Stimulated activated CD8-positive, alpha-beta memory T cell treated with anti-CD3 and anti-CD28 coated beads, Interleukin-7, amount 100 ng/mL, for 24 hours (primary cell): ENCODE results near the gene SEPTIN3.
A peak's percentile ranks its signal among the peaks of the same experiment; 100 is the strongest.

Source experiments
- DNase-seq: peaks from one replicate; pipeline ENCODE4 v3.0.0-alpha.2; 2020; ENCODE audit warnings: low read depth

SEPTIN3 gene

DNA sequence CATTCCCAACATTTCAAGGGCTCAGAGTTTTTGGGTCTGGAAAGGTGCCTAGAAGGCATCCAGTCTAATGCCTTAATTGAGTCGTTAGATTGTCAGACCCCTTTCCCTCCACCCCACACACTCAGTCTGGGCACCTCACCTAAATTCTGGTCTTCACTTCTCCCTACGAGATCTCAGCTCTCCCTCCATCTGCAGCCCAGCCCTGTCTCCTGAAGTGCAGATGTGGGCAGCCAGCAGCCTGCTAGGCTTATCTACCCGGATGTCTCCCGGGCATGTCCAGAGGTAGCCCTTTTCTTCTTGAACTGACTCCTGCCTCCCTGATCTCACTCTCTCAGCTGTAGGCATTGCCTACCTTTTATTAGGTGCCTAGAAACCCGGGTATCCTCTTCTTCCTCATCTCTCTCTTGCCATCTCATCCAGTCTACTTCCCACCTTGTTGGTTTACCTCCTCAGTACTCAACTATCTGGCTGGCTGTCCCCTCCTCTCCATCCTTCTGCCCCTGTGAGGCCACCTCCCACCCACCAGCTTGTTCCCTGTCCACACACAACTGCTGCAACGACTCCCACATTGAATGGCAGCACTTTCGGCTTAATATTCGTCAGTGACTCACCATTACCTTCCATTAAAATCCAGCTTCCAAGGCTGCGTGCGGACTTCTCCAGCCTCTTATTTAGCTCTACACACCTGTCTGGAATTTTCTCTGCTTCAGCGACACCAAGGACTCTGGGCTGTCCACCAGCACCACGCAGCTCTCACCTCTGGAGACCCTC lies 6.2 kb downstream of the SEPTIN3 start:
- DNase-seq: no peak

DNA sequence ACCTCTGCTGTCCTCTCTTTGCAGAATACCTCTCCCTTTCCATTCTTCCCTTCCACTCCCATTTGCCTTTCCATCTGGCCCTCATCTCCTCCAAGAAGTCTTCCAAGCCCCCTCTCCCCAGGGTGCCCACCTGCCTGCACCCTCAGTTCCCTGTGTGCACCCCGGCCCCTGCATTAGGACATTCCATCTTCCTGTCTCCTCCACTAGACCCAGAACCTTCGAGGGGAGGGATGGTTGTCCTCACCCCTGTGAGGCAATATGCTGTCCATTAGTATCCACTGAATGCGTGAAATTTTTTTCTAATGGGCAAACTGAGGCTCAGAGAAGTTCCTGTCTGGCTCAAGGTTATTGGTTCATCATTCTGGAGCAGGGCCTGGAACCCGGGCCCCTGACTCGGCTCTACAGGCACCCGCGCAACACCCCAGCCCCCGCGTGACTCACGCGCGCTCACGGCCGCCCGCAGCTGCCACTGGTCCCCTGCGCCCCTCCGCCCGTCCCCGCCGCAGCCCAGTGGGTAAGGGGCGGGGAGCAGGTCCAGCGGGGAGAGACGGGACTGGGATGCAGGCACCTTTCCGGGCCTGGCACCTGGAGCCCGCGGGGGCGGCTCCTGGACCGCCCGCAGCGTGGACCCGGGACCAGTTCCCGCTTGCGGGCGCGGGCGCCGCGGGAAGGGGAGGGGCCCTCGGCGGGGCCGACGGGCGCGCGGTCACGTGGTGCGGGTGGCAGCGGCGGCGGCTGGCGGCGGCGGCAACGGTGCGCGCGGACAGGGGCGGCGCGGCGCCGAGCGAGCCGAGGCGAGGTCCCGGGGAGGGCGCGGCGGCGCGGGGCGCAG lies 7.0 kb downstream of the SEPTIN3 start:
- DNase-seq: no peak

DNA sequence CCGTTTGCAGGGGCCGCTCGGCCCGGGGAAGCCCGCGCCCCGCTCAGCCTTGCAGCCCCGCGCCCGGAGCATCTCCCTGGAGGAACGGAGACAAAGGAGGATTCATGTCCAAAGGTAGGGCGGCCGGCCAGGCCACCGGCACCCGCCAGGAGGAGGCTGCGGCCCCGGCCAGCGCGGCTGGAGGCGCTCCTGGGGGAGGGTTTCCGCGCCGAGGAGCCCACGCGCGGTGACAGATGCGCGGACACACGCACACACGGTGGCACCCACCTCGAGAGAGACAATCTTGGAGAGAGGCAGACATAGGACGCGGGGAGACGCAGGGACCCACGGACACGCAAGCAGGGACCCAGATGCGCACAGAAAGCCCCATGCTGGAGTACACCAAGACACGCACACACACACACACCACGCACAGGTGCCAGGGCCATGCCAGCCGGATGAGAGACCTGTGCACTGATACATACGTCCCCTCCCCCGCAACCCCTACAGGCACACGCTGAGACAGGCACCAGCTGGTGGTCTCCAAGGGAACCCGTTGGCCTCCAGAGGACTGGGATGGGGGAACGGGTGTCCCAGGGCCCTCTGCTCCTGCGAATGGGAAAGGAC lies 7.8 kb downstream of the SEPTIN3 start:
- DNase-seq: no peak

DNA sequence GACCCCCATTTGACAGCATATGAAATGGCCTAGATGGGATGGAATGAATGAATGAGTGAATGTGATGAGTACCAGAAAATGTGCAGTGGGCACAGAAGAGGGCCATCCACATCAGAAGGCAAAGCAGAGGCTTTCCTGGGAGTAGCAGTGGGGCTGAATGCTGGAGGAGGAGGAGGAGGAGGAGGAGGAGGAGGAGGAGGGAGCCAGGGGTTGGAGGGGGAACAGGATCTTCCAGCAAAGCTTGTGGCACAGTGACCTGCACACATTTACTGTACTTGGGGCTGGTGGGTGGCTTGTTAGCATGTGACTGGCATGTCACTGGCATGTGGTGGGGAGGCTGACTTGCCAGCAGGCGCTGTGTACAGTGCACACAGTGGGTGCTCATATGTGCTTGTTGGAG lies 9.5 kb downstream of the SEPTIN3 start:
- no peak for DNase-seq

DNA sequence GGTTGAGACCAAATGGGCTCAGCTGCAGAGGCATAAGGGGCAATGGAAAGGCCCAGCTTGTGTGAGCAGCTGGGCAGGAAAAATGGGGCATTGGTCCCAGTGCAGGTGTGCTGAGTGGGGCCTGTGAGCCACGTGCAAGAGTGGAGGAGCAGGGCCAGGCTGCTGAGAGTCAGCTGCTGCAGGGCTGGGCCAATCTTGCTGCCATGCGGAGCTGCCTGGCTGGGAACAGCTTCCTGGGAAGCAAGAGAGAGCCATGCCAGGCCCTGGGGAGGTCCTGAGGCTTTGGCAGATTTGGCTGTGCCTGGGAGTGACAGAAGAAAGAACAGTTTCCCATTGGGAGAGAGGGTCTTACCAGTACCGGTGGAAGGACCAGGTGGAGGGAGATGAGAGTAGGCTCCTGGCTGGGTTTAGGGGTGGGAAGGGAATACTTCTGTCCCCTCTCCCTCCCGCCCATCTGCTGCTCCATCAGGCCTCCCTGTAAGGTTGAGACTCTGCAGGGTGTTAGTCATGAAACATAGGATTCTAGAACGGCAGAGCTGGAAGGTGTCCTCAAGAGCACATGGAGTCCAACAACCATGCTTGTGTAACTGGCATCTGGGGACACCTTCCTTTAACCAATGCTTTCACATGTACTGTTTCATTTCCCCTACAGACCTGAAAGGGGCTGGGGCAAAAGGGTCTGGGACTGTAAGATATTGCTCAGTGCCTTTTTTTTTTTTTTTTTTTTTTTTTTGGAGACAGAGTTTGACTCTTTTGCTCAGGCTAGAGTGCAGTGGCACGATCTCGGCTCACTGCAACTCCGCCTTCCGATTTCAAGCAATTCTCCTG lies 10.4 kb downstream of the SEPTIN3 start:
- no peak for DNase-seq

DNA sequence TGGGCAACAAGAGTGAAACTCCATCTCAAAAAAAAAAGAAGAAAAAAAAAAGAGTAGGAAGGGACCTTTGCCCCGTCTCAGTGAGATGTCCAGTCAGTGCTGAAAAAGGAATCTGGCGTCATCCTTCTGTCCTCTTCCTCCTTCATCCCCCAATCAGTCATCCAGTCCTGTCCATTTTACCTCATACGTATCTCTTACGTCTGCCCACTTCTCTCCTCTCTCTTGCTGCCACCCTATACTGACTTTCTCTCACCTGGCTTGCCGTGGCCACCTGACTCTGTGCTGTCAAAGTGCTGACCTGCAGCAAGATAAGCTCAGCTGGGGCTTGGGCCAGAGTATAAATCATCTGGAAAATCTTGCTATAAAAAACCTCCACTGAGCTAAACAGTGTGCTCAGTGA lies 13.6 kb downstream of the SEPTIN3 start:
- DNase-seq: no peak

DNA sequence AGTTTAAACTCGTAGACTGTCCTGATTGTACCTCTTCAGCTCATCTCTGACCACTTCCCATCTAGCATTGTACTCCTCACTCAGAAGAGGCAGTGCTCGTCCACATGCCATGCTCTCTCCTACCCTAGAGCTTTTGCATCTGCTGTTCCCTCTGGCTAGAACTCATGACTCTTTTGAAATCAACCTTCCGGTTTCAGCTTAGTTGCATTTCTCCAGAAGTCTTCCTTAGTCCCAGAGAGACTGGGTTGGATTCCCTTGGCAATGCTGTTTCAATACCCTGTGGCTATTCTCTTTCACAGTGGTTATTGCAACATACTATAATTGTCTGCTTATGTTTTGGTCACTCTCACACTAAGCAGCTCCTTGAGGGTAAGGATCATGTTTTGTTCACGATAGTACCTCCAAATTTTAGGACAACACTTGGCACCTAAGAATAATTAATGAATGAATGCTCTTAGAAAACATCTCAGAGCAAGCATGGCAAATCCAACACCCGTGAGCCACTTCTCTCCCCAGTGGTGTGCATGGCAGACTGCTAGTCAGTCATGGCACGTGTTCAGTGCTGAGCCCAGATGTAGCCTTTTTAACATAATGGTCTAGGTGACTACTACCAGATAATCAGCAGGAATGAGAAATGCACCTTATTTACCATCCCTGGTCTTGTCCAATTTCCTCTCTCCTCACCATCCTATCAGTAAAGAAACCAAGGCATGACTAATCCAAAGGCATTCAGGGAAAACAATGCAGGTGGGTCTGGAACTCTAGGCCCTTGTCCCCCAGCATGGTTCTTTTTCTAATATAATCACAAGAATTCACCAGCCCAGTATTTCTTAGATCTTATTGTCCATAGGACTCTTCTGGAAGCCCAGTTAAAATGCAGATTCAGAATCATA lies 14.5 kb downstream of the SEPTIN3 start:
- no peak for DNase-seq

DNA sequence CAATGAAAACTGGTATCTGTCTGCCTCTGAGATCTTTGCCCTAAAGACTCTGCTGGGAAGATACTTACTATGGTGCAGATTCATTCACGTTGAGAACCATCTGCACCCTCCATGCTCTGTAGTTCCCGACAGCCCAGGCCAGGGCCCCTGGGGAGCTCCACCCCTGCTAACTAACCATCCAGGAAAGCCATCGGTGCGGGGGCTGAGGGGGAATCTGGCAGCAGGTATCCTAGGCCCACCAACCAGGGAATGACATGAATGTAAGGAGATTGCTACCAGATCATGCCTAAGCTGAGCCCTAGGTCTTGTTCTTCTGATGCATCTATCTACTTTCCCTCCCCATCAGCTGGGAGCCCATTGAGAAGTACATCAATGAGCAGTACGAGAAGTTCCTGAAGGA lies 18.0 kb downstream of the SEPTIN3 start:
- no peak for DNase-seq

DNA sequence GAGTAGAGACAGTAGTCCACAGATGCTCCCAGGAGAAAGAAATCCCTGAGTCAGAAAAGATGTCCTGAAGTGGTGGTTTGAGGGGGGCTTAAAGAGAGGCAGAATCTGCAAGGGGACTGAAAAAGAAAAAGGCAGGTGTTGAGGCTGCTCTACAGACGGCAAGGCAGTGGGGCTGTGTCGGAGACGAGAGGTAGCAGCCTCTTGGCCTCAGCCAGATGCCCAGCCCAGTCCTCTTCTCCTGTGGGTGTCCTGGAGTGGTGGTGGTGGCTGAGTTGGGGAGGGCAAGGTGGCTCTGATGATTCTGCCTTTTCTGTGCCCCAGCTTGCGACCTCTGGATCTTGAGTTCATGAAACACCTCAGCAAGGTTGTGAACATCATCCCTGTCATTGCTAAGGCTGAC lies 20.0 kb downstream of the SEPTIN3 start:
- no peak for DNase-seq

DNA sequence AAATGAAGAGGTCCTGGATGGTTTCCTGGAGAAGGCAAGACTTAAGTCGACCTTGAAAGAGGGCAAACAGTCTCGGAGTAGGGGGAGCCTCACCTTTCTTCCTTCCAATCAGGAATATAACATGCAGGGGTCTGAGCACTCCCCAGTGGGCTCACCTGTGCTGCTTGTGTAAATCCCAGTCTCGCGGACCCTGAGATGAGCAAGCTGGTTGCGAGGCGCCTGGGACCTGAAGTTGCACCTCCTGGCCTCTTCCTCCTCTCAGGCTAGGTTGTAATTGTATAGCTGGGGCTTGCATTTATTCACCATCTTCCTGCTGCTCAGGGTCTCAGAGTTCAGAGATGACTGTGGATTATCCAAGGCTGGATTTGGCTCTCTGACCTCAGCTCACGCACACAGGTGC lies 21.9 kb downstream of the SEPTIN3 start:
- DNase-seq: no peak

DNA sequence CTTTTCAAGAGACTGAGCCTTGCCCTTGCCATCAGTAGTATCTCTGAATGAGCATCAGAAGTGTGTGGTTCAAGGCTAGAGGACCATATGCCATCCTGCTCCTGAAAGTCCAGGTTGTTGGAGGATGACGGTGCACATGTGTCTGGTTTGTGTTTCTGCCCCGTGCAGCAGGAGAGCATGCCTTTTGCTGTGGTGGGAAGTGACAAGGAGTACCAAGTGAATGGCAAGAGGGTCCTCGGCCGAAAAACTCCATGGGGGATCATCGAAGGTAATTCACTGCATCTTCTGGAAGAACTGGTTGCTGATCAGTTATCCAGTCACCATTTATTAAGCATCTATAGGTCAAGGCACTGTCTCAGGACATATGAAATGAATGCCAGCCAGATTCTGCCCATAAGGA lies 23.3 kb downstream of the SEPTIN3 start:
- DNase-seq: no peak

DNA sequence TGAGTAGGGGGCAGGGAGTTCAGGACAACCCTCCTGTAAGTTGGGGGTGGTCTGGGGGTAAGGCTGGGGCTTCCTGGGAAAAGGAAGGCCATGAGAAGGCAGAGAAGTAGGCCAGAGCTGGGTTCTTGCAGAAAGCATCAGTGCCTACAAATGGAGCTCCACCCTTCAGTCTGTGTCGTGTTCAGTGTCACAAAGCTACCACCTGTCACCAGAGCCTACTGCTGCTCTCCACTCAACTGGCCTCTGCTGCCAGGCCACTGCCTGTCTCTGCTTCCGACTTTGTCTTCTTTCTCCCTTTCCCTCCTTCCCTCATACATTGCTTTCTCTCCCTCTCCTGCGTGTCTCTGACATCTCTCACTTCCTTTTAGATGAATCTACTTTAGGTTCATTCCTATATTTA lies 26.0 kb downstream of the SEPTIN3 start:
- DNase-seq: no peak

DNA sequence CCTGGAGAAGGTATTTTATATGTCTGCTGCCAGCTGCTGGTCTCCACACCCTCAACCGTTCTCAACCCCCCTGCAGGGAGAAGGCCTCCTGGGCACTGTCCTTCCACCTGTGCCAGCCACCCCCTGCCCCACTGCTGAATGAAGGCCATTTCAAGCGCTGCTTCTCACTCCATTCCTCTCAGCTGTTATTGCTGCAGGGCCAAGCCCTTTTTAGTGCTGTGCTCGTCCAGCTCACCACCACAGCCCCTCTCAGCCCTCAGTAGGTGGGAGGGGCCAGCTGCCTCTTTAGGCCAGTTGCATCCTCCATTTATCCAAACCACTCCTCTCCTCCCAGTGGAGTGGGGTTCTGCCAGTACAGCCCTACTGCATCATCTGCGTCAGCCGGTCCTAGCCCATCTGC lies 27.6 kb downstream of the SEPTIN3 start:
- DNase-seq: no peak

DNA sequence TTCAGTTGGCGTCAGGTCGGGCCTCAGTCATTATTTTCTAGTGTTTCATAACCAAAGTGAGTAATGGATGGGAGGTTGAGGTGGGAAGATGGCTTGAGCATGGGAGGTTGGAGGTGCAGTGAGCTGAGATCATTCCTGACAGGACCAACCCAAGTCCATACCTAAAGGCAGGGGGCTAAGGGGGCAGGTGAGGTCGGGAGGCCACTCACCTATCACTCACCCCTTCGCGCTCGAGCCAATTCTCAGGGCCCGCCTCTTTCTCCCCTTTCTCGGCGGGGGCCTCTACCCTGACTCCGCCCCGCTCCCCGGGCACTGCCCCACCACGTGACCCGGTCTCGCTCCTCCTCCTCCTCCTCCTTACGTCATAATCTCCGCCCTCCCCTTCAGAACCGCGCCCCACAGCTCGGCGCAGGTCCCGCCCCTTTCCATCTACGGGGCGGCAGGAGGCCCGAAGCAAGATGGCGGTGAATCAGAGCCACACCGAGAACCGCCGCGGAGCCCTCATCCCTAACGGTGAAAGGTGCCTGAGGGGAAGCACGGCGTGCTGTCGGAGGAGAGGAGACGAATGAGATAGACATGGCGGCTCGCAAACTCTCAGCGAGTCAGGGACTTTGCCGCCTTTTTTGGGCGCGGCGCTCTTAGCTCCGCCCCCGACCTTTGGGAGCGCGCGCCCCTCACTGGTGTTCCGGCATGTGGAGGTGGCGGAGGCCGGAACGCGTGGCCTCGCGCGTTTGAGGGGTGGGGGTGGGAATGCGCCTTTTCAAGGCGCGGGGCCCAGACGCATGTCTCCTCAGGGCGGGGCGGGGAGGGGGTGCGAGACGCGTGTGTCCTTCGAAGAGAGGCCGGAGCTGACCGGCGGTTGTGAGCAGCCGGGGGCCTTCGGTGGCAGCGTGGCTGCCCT lies 29.4 kb downstream of the SEPTIN3 start, which contains the start of gene WBP2NL:
TSS of gene WBP2NL (plus strand) at position 428 of the 901 bp plus-strand sequence. CDS start at position 459, 31 bp downstream.
- peak; percentile 74 for DNase-seq

DNA sequence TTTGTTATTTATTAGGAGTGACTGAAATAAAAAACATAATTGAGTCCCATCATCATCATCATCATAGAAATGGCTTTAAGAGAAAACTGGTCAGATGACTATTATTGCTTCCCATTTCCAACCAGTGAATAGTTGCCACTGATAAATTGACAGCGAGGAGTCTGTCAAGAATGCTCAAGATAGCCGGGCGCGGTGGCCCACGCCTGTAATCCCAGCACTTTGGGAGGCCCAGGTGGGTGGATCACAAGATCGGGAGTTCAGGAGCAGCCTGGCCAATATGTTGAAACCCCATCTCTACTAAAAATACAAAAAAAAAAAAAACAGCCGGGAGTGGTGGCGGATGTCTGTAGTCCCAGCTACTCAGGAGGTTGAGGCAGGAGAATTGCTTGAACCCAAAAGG lies 31.2 kb downstream of the SEPTIN3 start:
- no peak for DNase-seq

DNA sequence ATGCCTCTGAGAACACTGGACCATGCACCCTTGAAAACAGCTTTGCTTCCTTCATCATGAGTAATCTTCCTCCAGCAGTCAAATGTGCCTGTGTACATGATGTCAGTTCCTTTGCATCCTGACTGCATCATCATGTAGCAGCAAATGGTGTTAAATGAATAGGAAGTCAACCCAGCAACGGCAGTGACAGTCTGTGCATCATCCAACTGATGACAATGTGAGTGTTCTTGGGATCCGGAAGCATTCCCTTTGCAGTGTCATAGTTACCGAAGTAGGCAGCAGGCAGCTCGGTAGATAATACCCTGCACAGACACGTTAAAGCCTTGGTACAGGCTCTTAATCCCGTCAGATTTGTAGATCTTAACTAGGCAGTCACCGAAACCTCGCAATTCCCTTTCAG lies 31.9 kb downstream of the SEPTIN3 start:
- no peak for DNase-seq

DNA sequence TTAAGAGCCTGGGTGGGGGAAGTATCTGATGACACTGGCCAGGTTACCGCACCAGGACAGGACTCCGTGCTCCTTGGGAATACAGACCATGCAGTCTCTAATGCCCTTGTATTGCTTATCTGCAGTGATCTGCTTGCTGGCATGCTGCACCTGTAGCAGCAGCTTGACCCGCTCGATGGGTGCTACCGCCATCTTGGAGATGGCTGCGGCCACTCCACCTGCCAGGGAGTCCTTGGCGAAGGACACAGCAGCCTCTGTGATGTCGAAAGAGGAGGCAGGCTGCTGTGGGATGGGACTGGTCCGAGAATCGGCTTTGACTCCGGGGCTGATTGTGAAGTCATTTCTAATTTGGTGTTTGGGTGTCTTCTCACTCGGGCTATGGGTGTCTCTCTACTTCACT lies 32.5 kb downstream of the SEPTIN3 start:
- no peak for DNase-seq

DNA sequence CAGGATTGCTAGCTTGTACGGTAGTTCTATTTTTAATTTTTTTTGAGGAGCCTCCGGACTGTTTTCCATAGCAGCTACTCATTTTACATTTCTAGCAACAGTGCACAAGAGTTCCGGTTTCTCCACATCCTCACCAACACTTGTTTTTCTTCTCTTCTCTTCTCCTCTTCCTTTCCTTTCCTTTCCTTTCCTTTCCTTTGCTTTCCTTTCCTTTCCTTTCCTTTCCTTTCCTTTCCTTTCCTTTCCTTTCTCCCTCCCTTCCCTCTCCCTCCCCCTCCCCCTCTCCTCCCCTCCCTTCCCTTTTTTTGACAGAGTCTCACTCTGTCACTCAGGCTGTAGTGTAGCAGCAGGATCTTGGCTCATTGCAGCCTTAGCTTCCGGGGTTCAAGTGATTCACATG lies 38.7 kb downstream of the SEPTIN3 start:
- DNase-seq: no peak

DNA sequence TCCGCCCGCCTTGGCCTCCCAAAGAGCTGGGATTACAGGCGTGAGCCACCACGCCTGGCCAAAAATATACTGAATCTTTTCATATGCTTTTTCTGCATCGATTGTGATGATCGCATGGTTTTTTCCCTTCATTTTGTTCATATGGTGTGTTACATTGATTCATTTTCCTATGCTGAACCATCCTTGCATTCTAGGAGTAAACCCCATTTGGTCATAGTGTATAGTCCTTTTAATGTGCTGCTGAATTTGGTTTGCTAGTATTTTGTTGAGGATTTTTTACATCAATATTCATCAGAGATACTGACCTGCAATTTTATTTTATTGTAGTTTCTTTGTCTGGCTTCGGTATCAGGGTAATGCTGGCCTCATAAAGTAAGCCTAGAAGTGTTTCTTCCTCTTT lies 41.5 kb downstream of the SEPTIN3 start:
- no peak for DNase-seq

DNA sequence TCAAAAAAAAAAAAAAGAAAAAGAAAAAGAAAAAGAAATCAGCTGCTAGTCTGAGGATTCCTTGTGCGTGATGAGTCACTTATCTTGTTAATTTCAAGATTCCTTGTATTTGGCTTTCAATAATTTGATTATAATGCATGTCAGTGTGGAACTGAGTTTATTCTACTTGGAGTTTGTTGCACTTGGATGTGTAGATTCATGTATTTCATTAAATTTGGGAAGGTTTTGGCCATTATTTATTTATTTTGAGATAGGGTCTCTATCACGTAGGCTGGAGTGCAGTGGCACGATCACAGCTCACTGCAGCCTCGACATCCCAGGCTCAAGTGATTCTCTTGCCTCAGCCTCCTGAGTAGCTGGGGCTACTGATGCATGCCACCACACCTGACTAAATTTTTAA lies 44.1 kb downstream of the SEPTIN3 start:
- DNase-seq: no peak
